HCT116 (cell line): ENCODE measurements around the gene RUFY4. TPM values are rescaled to one million over a fixed set of nuclear protein-coding genes. Genes with fewer than 3 reads are reported as not detected.

Experiments used
- ATAC-seq: fragments of 200-7000 bp; cut with Tn5 transposase; 2 replicates; pipeline ENCODE4 v1.9.1; 2020; ENCODE audit warnings: mild to moderate bottlenecking, moderate library complexity
- BruUV-seq: library from RNA; stranded (reverse); fragments of 400-500 nt; replicated peaks from 2 replicates; lab custom pipeline; 2021; lab: Mats Ljungman, UMichigan
- CTCF ChIA-PET: fragments of 300-600 bp; sonication (Branson Sonifier 250); formaldehyde crosslinking; loops from one replicate; lab custom pipeline; 2021; ENCODE audit warnings: antibody characterized with exemption; lab: Charles Lee
- POLR2A ChIA-PET: fragments of 300-600, 350-600 bp; sonication (Branson Sonifier 250); formaldehyde crosslinking; loops from one replicate; lab custom pipeline; 2021; ENCODE audit warnings: antibody characterized with exemption; lab: Charles Lee
- RAD21 ChIA-PET, 2 experiments: fragments of 300-600 bp; sonication (Branson Sonifier 250); formaldehyde crosslinking; loops; one replicate each; lab custom pipeline; 2023; ENCODE audit warnings: low total read pairs in 2 of 2; ENCODE audit not compliant: uncharacterized antibody in 2 of 2, unreplicated experiment in 2 of 2, low non-redundant PET in 1 of 2; lab: Charles Lee
- DNase-seq: peaks from one replicate; pipeline ENCODE4 v3.0.0-alpha.2; 2010; ENCODE audit warnings: low read depth, low spot score
- H2AFZ ChIP-seq: fragments of 200-600 bp; shearing (Covaris generic), sonication (generic); 2 replicates; pipeline ENCODE4 v1.6.1; 2017; ENCODE audit warnings: low read depth, mixed run types, mixed read lengths, antibody characterized with exemption, low read length; ENCODE audit not compliant: poor library complexity, severe bottlenecking
- H3K27ac ChIP-seq: 2 replicates; pipeline ENCODE4 v1.5.1; 2012; ENCODE audit warnings: low read depth, low read length
- H3K27me3 ChIP-seq: fragments of 200-600 bp; sonication (generic); 2 replicates; pipeline ENCODE4 v1.6.1; 2016; ENCODE audit warnings: mixed run types, low read length, mixed read lengths; ENCODE audit not compliant: insufficient read depth
- H3K36me3 ChIP-seq, 2 experiments: fragments of 200-500 bp in 1 of 2; fragments of 200-600 bp in 1 of 2; sonication (Bioruptor generic) in 1 of 2; sonication (generic) in 1 of 2; 2 replicates each; pipeline versions ENCODE4 v1.5.1 to v1.6.1; 2014 to 2016; ENCODE audit warnings: low read length in 2 of 2, inconsistent platforms in 1 of 2, mixed read lengths in 1 of 2, mixed run types in 1 of 2; ENCODE audit not compliant: insufficient read depth in 2 of 2, control insufficient read depth in 1 of 2
- H3K4me1 ChIP-seq, 2 experiments: fragments of 200-600 bp in 1 of 2; sonication (generic) in 1 of 2; 2 replicates each; pipeline versions ENCODE4 v1.5.1 to v1.6.1; 2012 to 2017; ENCODE audit warnings: low read length in 2 of 2, inconsistent platforms in 1 of 2, mild to moderate bottlenecking in 1 of 2, mixed read lengths in 1 of 2, mixed run types in 1 of 2, moderate library complexity in 1 of 2; ENCODE audit not compliant: insufficient read depth in 2 of 2, control insufficient read depth in 1 of 2
- H3K4me2 ChIP-seq: fragments of 200-600 bp; sonication (generic); 2 replicates; pipeline ENCODE4 v1.6.1; 2017; ENCODE audit warnings: mixed run types, low read length, mixed read lengths
- H3K4me3 ChIP-seq, 2 experiments: fragments of 200-600 bp in 1 of 2; sonication (generic) in 1 of 2; replicated peaks in 1 of 2; 2 replicates each; pipeline ENCODE4 v1.5.1; 2011 to 2016; ENCODE audit warnings: low read length in 2 of 2, control low read depth in 1 of 2, low read depth in 1 of 2, mild to moderate bottlenecking in 1 of 2, mixed read lengths in 1 of 2, mixed run types in 1 of 2
- H3K79me2 ChIP-seq: fragments of 200-600 bp; sonication (generic); 2 replicates; pipeline ENCODE4 v1.6.1; 2017; ENCODE audit warnings: mild to moderate bottlenecking, mixed run types, low read length, moderate library complexity, mixed read lengths; ENCODE audit not compliant: insufficient read depth
- H3K9ac ChIP-seq: fragments of 200-600 bp; sonication (generic); 2 replicates; pipeline ENCODE4 v1.6.1; 2016; ENCODE audit warnings: low read length, mixed read lengths
- H3K9me2 ChIP-seq: fragments of 200-600 bp; sonication (generic), shearing (Covaris generic); 2 replicates; pipeline ENCODE4 v1.6.1; 2017; ENCODE audit warnings: mixed run types, mild to moderate bottlenecking, moderate library complexity; ENCODE audit not compliant: insufficient read depth
- H3K9me3 ChIP-seq, 2 experiments: fragments of 200-500 bp in 1 of 2; fragments of 200-600 bp in 1 of 2; sonication (Bioruptor generic) in 1 of 2; sonication (generic) in 1 of 2; 2 replicates each; pipeline ENCODE4 v1.6.1; 2014 to 2017; ENCODE audit warnings: low read length in 2 of 2, mixed read lengths in 2 of 2, inconsistent platforms in 1 of 2, low read depth in 1 of 2, mild to moderate bottlenecking in 1 of 2, mixed run types in 1 of 2, moderate library complexity in 1 of 2; ENCODE audit not compliant: control insufficient read depth in 1 of 2, insufficient read depth in 1 of 2
- H4K20me1 ChIP-seq: fragments of 200-600 bp; sonication (generic), shearing (Covaris generic); 2 replicates; pipeline ENCODE4 v1.6.1; 2017; ENCODE audit warnings: mixed run types, mild to moderate bottlenecking, moderate library complexity; ENCODE audit not compliant: insufficient read depth
- CBX3 ChIP-seq: IDR thresholded peaks from 2 replicates; pipeline ENCODE4 v1.6.1; 2012; ENCODE audit warnings: low read depth
- EGR1 ChIP-seq: IDR thresholded peaks from 2 replicates; pipeline ENCODE4 v1.6.1; 2012; ENCODE audit warnings: low read depth
- ELF1 ChIP-seq: IDR thresholded peaks from 2 replicates; pipeline ENCODE4 v1.6.1; 2012; ENCODE audit warnings: low read depth, borderline replicate concordance
- EZH2 ChIP-seq: fragments of 200-600 bp; sonication (generic); IDR thresholded peaks from 2 replicates; pipeline ENCODE4 v1.6.1; 2017; ENCODE audit warnings: antibody characterized with exemption, mixed run types
- EZH2phosphoT487 ChIP-seq: fragments of 200-600 bp; IDR thresholded peaks from 2 replicates; pipeline ENCODE4 v1.6.1; 2018; ENCODE audit warnings: antibody characterized with exemption, borderline replicate concordance
- JUND ChIP-seq: IDR thresholded peaks from 2 replicates; pipeline ENCODE4 v1.6.1; 2012
- POLR2A ChIP-seq: IDR thresholded peaks from 2 replicates; pipeline ENCODE4 v1.7.0; 2011; ENCODE audit warnings: borderline replicate concordance; ENCODE audit not compliant: insufficient read depth, insufficient read length; ENCODE audit errors: extremely low read depth
- POLR2AphosphoS5 ChIP-seq: IDR thresholded peaks from 2 replicates; pipeline ENCODE4 v1.6.1; 2011; ENCODE audit warnings: mild to moderate bottlenecking, low read depth, low read length, moderate library complexity
- RAD21 ChIP-seq: IDR thresholded peaks from 2 replicates; pipeline ENCODE4 v1.6.1; 2012; ENCODE audit warnings: low read depth, mild to moderate bottlenecking
- SIN3A ChIP-seq: IDR thresholded peaks from 2 replicates; pipeline ENCODE4 v1.6.1; 2012; ENCODE audit warnings: low read depth
- SRF ChIP-seq: IDR thresholded peaks from 2 replicates; pipeline ENCODE4 v1.6.1; 2012; ENCODE audit warnings: low read depth
- TCF7L2 ChIP-seq: IDR thresholded peaks from 2 replicates; pipeline ENCODE4 v1.7.0; 2011; ENCODE audit warnings: borderline replicate concordance, inconsistent platforms; ENCODE audit not compliant: insufficient read depth, insufficient read length; ENCODE audit errors: extremely low read depth
- ZBTB33 ChIP-seq: IDR thresholded peaks from 2 replicates; pipeline ENCODE4 v1.6.1; 2011; ENCODE audit warnings: mild to moderate bottlenecking, low read length, moderate library complexity; ENCODE audit not compliant: insufficient replicate concordance; ENCODE audit errors: extremely low read depth
- ZFX ChIP-seq: fragments of 450-650 bp; IDR thresholded peaks from 2 replicates; pipeline ENCODE4 v1.6.1; 2017
- ZNF274 ChIP-seq: fragments of 200-500 bp; sonication (Bioruptor generic); IDR thresholded peaks from 2 replicates; pipeline ENCODE4 v1.6.1; 2014; ENCODE audit warnings: mild to moderate bottlenecking, low read depth, low read length, inconsistent platforms
- intact Hi-C: fragments of 100-400 bp; cut with micrococcal nuclease; formaldehyde crosslinking; loops from 2 replicates; pipeline ENCODE4 v1.10.0; 2022
- total RNA-seq: library from RNA; stranded (reverse); gene quantifications from one replicate; pipeline ENCODE4 v1.2.1, GENCODE V29; 2021; ENCODE audit not compliant: unreplicated experiment
- TF ChIP-seq, protein P1 (sequence below): IDR thresholded peaks from 2 replicates; pipeline ENCODE4 v1.6.1; 2012; ENCODE audit warnings: low read depth

The RUFY4 gene
- total RNA-seq, 1 experiment from 2014 or later = 0.27 TPM

DNA sequence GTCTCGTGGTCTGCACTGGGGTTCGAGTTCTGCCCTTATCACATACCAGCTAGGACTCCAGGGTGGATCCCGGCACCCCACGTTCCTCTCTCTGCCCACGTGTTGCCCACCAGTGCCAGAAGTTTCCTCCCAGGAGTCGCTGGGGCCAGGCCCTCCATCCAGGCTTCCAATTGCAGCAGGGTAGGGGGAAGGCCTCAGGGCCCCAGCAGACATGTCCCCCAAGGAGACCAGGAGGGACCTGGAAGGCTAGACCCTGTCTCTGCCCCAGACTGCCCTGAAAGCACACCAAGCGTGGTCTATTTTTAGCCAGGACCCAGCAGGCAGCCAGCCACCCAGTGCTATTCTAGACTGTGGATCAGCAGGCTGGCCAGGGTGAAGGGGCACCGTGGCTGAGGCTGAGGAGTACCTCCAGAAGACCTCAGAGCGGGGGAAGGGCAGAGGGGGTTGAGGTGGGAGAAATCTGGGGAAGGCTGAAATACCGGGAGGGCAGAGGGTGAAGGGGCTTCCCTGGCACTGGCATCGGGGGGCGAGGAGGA, 47.4 kb upstream of the RUFY4 start:
- Histone ChIP-seq H3K4me3 (no peak overlapping the region), H3K9ac (no peak overlapping the region), H2AFZ (no peak overlapping the region), H3K9me3 (no peaks in the 10 kb centered on the region), H3K4me2 (no peak overlapping the region), H3K27ac (no peak overlapping the region), H3K4me1 (no peaks in the 10 kb centered on the region), H3K36me3 (no peaks in the 10 kb centered on the region), H3K9me2 (no peaks in the 10 kb centered on the region), H4K20me1 (no peaks in the 10 kb centered on the region), H3K79me2 (no peaks in the 10 kb centered on the region), H3K27me3 (no peaks in the 10 kb centered on the region)
- ChIA-PET POLR2A (no interaction called here), CTCF (no interaction called here), RAD21 (no interaction called here)
- no peak for DNase-seq
- intact Hi-C loops = no loop called here
- TF ChIP-seq TCF7L2 (no peak), SIN3A (no peak), CBX3 (no peak), POLR2AphosphoS5 (no peak), JUND (no peak), RAD21 (no peak), EZH2phosphoT487 (no peak), EGR1 (no peak), EZH2 (no peak)
- no peak for ATAC-seq
- BruUV-seq = no TSS peak

GRCh38 chr2:218022131-218022850, 46.8 kb upstream of the RUFY4 start:
- H3K36me3 ChIP-seq = no peaks in the 10 kb centered on the region
- no peaks in the 10 kb centered on the region for H3K79me2 ChIP-seq
- no peak overlapping the region for H3K27ac ChIP-seq
- no peaks in the 10 kb centered on the region for H3K9me2 ChIP-seq
- no peaks in the 10 kb centered on the region for H4K20me1 ChIP-seq
- no peak overlapping the region for H2AFZ ChIP-seq
- no peak overlapping the region for H3K4me3 ChIP-seq
- ATAC-seq (no peak), DNase-seq (no peak)
- ChIA-PET POLR2A (no interaction called here), CTCF (no interaction called here), RAD21 (no interaction called here)
- H3K27me3 ChIP-seq = no peaks in the 10 kb centered on the region
- H3K9me3 ChIP-seq = no peaks in the 10 kb centered on the region
- no TSS peak for BruUV-seq
- no peaks in the 10 kb centered on the region for H3K4me1 ChIP-seq
- intact Hi-C loops = no loop called here
- H3K4me2 ChIP-seq = no peak overlapping the region
- H3K9ac ChIP-seq = no peak overlapping the region
- TF ChIP-seq SRF (no peak), POLR2A (no peak), ELF1 (no peak), ZFX (no peak), TCF7L2 (no peak), ZBTB33 (no peak), ZNF274 (no peak)
- TF ChIP-seq, protein P1, sequence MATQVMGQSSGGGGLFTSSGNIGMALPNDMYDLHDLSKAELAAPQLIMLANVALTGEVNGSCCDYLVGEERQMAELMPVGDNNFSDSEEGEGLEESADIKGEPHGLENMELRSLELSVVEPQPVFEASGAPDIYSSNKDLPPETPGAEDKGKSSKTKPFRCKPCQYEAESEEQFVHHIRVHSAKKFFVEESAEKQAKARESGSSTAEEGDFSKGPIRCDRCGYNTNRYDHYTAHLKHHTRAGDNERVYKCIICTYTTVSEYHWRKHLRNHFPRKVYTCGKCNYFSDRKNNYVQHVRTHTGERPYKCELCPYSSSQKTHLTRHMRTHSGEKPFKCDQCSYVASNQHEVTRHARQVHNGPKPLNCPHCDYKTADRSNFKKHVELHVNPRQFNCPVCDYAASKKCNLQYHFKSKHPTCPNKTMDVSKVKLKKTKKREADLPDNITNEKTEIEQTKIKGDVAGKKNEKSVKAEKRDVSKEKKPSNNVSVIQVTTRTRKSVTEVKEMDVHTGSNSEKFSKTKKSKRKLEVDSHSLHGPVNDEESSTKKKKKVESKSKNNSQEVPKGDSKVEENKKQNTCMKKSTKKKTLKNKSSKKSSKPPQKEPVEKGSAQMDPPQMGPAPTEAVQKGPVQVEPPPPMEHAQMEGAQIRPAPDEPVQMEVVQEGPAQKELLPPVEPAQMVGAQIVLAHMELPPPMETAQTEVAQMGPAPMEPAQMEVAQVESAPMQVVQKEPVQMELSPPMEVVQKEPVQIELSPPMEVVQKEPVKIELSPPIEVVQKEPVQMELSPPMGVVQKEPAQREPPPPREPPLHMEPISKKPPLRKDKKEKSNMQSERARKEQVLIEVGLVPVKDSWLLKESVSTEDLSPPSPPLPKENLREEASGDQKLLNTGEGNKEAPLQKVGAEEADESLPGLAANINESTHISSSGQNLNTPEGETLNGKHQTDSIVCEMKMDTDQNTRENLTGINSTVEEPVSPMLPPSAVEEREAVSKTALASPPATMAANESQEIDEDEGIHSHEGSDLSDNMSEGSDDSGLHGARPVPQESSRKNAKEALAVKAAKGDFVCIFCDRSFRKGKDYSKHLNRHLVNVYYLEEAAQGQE = no peak
